ENCODE results near the gene ELMOD1.

The ELMOD1 gene

DNA sequence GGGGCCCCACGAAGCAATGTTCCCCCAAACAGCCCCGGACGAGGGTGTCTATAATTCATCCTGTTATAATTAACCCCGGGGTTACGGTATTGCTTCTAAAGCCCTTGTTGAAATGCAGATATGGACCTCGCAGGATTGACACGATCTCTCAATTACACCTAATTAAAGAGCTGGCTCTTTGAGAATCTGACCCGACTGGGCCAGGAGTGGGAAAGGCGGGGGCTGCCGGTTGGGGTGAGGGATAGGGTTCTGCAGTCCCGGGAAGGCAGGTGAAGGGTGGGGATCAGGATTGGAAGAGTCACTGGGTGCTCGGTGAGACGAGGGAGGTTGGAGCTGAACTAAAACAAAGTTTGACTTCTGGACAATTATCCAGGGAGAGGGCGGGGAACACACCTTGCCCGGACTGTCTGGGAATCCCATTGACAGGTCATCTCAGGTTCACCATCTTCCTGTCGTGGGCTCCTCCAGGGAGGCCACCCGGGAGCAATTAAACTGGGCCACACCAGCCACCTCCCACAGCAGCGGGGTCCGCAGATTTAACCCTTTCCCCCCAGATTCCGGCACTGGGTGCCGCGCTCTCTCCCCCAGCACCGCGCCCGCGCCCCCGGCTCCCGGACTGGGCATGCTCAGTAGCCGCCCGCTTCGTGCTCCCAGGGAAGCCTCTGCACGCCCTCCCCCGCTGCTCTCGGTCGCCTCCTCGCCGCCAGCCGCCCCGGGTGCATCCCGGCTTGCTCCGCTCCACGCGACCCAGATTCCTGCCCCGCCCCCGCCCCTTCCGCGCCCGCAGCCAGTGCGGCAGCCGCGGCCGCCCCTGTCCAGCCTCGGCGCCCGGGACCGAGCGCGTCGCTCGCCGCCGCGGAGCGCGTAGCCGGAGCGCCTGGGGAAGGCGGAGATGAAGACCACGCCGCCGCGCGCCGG, at the start of gene ELMOD1:
Gene ELMOD1, plus strand, starts transcription at position 688 of the 918 bp plus-strand sequence. CDS start 27,043 bp downstream, outside the sequence.
- Histone ChIP-seq H3K9ac (ENCODE audit: low read length) (peak within 1 kb of the TSS; percentile 5), H3K9me3 (ENCODE audit: control insufficient read depth, low read length) (no peaks in the 10 kb centered on the region), H3K4me1 (ENCODE audit: control insufficient read depth, insufficient read depth, low read length) (peaks cover 4% of the 10 kb centered on the region), H3K27me3 (ENCODE audit: control insufficient read depth, insufficient read depth, low read length) (peaks cover 49% of the 10 kb centered on the region), H3K36me3 (ENCODE audit: control insufficient read depth, insufficient read depth, low read length) (no peaks in the 10 kb centered on the region), H3K4me3 (ENCODE audit: low read length) (peak within 1 kb of the TSS; percentile 33)

DNA sequence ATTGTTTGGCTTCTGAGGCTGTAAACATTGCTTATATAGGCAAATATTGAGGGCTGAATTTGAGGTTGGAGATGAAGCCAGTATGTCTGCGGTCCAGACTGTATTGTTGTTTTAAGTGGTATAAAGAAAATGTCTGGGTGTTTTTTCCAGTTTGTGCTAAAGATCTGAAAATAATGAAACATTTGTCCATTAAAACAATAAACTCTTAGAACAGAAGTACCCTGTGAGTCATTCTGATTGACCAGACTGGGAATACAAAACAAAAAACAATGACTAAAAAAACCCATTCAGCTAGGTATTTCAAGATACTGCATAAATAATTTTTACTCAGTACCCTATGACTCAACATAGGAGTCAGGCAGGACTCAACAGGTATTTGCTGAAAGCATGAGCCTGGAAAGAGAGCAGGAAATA, 45.8 kb upstream of the ELMOD1 start:
- Histone ChIP-seq H3K36me3 (ENCODE audit: control insufficient read depth, insufficient read depth, low read length) (no peaks in the 10 kb centered on the region), H3K4me3 (ENCODE audit: low read length) (no peak overlapping the region)

DNA sequence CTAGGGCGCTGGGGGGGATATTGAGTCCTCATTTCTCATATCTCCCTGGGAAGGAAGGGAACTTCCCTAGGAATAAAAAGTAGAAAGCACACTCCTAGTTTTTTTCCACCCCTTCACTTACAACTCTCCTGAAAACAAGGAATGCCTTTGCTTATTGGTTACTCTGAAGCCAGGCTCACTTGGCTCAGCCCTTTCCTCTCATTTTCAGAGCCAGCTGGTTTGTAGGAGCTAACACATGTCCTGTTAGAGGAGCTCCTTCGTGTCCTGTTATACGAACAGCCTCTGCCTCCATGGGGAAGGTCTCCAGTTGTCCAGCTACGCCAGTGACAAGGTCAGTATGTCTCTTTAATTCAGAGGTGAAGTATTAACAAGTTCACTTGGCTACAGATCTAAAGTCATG, 43.0 kb upstream of the ELMOD1 start:
- H3K27me3 ChIP-seq (ENCODE audit: control insufficient read depth, insufficient read depth, low read length) = no peaks in the 10 kb centered on the region
- no peak overlapping the region for H3K9ac ChIP-seq (ENCODE audit: low read length)
- H3K4me3 ChIP-seq (ENCODE audit: low read length) = no peak overlapping the region
- H3K9me3 ChIP-seq (ENCODE audit: control insufficient read depth, low read length) = no peaks in the 10 kb centered on the region
- no peaks in the 10 kb centered on the region for H3K4me1 ChIP-seq (ENCODE audit: control insufficient read depth, insufficient read depth, low read length)
- no peaks in the 10 kb centered on the region for H3K36me3 ChIP-seq (ENCODE audit: control insufficient read depth, insufficient read depth, low read length)

More for the DNA sequence above, 45.8 kb upstream of the ELMOD1 start:
- H3K9ac ChIP-seq (ENCODE audit: low read length) = no peak overlapping the region
- H3K4me1 ChIP-seq (ENCODE audit: control insufficient read depth, insufficient read depth, low read length) = no peaks in the 10 kb centered on the region
- H3K27me3 ChIP-seq (ENCODE audit: control insufficient read depth, insufficient read depth, low read length) = no peaks in the 10 kb centered on the region
- no peaks in the 10 kb centered on the region for H3K9me3 ChIP-seq (ENCODE audit: control insufficient read depth, low read length)

DNA sequence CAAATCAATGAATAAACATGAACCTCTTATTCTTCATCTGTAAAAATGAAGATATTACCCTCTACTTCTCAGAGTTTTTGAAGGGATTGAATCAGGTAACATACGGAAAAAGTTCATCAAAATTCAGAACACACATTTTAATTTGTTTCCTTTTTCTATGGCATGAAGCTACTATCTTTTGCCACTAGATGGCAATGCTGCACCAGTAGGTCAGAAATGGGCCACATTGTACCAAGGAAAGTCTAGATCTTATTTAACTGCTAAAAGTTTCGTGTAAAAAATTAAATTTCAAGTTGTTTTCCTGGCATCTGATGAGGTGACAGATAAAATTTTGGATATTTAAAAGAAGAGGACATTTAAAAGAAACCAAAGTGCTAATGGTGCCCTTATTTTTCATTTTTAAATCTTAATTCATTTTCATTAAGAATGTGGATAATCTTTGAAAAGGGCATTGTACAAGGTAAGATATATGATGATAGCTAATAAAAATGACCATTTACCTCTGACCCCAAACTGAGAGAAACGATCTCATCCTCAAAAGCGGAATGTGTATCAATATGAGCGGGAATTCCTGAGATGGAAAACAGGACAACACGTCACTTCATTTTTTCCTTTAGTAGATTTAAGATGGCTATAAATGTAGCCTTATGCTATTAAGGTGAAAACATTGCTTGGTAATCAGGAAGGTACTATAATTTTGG, 41.5 kb upstream of the ELMOD1 start:
- no peak overlapping the region for H3K4me3 ChIP-seq (ENCODE audit: low read length)
- H3K27me3 ChIP-seq (ENCODE audit: control insufficient read depth, insufficient read depth, low read length) = no peaks in the 10 kb centered on the region
- H3K36me3 ChIP-seq (ENCODE audit: control insufficient read depth, insufficient read depth, low read length) = no peaks in the 10 kb centered on the region
- H3K9ac ChIP-seq (ENCODE audit: low read length) = no peak overlapping the region
- H3K9me3 ChIP-seq (ENCODE audit: control insufficient read depth, low read length) = no peaks in the 10 kb centered on the region
- H3K4me1 ChIP-seq (ENCODE audit: control insufficient read depth, insufficient read depth, low read length) = no peaks in the 10 kb centered on the region

DNA sequence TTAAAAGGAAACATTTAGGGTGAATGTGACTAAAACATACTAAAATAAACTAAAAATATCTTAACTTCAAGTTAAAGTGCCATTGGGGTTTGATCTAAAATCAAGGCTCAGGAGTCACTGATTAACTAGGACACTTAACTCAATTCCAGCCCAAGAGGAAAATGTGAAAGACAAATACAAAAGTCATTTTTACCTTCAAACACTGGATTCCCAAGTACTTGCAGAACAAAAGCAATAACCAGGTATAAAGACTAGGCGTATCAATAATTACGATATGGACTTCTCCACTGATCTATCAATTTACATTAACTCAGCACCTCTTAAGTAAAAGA, 41.0 kb upstream of the ELMOD1 start:
- H3K27me3 ChIP-seq (ENCODE audit: control insufficient read depth, insufficient read depth, low read length) = no peaks in the 10 kb centered on the region
- no peaks in the 10 kb centered on the region for H3K36me3 ChIP-seq (ENCODE audit: control insufficient read depth, insufficient read depth, low read length)
- no peaks in the 10 kb centered on the region for H3K9me3 ChIP-seq (ENCODE audit: control insufficient read depth, low read length)
- H3K9ac ChIP-seq (ENCODE audit: low read length) = no peak overlapping the region
- H3K4me1 ChIP-seq (ENCODE audit: control insufficient read depth, insufficient read depth, low read length) = no peaks in the 10 kb centered on the region
- H3K4me3 ChIP-seq (ENCODE audit: low read length) = no peak overlapping the region

DNA sequence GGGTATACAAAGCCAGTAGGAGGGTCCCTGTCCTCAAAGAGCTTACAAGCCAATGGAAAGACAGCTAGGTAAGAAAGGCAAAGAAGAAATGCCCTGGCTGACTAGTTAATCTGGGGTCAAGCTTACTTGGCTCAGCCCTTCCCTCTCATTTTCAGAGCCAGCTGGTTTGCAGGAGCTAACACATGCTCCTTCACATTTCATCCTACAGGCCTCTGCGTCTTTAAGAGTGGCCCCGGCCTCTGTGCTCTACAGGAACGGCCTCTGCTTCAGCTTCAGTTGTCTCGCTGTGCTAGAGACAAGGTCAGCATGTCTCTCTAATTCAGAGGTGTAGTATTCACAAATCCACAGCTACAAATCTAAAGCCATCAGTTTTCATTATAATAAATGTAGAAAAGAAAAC, 40.6 kb upstream of the ELMOD1 start:
- H3K9ac ChIP-seq (ENCODE audit: low read length) = no peak overlapping the region
- H3K4me3 ChIP-seq (ENCODE audit: low read length) = no peak overlapping the region
- H3K27me3 ChIP-seq (ENCODE audit: control insufficient read depth, insufficient read depth, low read length) = no peaks in the 10 kb centered on the region
- H3K36me3 ChIP-seq (ENCODE audit: control insufficient read depth, insufficient read depth, low read length) = no peaks in the 10 kb centered on the region
- no peaks in the 10 kb centered on the region for H3K4me1 ChIP-seq (ENCODE audit: control insufficient read depth, insufficient read depth, low read length)
- H3K9me3 ChIP-seq (ENCODE audit: control insufficient read depth, low read length) = no peaks in the 10 kb centered on the region

DNA sequence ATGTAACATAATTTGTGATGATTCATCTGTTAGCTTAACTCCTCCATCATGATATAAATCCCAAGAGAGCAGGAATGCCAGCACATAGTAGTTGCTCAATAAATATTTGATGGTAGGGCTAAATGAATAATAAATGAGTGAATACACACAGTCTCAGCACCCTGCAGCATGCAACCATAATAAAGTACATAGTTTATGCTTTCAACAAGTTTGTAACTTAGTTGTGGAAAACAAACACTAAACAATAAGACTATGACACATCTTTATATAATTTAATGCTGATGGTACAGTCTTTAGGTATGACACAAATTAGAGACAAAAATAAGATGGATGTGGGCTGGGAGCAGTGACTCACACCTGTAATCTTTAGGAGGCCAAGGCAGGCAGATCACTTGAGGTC, 29.3 kb upstream of the ELMOD1 start:
- Histone ChIP-seq H3K36me3 (ENCODE audit: control insufficient read depth, insufficient read depth, low read length) (no peaks in the 10 kb centered on the region), H3K9me3 (ENCODE audit: control insufficient read depth, low read length) (no peaks in the 10 kb centered on the region), H3K27me3 (ENCODE audit: control insufficient read depth, insufficient read depth, low read length) (no peaks in the 10 kb centered on the region), H3K9ac (ENCODE audit: low read length) (no peak overlapping the region), H3K4me1 (ENCODE audit: control insufficient read depth, insufficient read depth, low read length) (peaks cover 5% of the 10 kb centered on the region), H3K4me3 (ENCODE audit: low read length) (no peak overlapping the region)

DNA sequence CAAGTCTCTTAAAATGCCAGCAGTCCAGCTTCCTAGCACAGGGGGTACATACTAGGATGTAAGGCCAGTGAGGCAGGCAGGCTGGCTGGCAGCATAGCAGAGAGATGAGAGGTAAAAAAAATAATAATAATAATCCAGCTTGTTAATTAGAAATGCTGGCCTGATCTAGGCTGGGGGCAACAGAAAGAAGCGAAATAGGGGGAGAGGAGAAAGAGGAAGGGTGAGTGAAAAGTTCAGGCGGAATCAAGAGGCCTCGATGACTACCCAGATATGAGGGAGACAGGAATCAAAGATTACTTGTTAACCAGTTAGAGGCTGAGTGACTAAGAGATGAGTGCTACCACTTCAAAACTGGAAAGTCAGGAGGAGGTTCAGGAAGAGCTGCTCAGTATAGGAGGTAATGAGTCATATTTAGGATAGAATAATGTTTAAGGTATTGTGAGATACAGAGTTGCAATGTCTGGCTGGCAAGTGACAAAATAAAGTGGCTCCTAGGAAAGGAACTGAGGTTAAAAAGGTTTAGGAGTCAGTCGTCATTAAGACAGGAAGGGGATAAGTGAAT, 28.2 kb upstream of the ELMOD1 start:
- Histone ChIP-seq H3K27me3 (ENCODE audit: control insufficient read depth, insufficient read depth, low read length) (no peaks in the 10 kb centered on the region), H3K36me3 (ENCODE audit: control insufficient read depth, insufficient read depth, low read length) (no peaks in the 10 kb centered on the region), H3K9me3 (ENCODE audit: control insufficient read depth, low read length) (no peaks in the 10 kb centered on the region), H3K4me3 (ENCODE audit: low read length) (no peak overlapping the region), H3K9ac (ENCODE audit: low read length) (no peak overlapping the region), H3K4me1 (ENCODE audit: control insufficient read depth, insufficient read depth, low read length) (peaks cover 5% of the 10 kb centered on the region)

DNA sequence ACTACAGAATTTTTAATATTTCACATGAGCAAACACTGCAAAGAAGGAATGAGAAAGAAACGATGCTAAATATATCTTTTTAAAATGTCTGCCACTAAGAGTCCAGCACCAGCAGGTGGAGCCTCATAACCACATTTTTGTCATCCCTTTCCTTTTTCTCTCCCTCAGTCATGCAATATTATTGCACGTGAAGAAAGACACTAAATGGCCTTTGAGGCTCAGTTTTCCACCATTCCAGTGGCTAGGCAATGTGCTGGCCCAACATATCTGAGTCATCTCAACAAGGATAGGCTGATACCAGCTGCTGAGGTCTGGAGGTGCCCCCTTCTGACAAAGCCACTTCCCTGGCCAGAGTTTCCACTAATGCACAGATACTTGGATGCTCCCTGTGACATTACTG, 27.2 kb upstream of the ELMOD1 start:
- peaks cover 5% of the 10 kb centered on the region for H3K4me1 ChIP-seq (ENCODE audit: control insufficient read depth, insufficient read depth, low read length)
- H3K27me3 ChIP-seq (ENCODE audit: control insufficient read depth, insufficient read depth, low read length) = no peaks in the 10 kb centered on the region
- no peak overlapping the region for H3K4me3 ChIP-seq (ENCODE audit: low read length)
- no peak overlapping the region for H3K9ac ChIP-seq (ENCODE audit: low read length)
- no peaks in the 10 kb centered on the region for H3K36me3 ChIP-seq (ENCODE audit: control insufficient read depth, insufficient read depth, low read length)
- no peaks in the 10 kb centered on the region for H3K9me3 ChIP-seq (ENCODE audit: control insufficient read depth, low read length)

DNA sequence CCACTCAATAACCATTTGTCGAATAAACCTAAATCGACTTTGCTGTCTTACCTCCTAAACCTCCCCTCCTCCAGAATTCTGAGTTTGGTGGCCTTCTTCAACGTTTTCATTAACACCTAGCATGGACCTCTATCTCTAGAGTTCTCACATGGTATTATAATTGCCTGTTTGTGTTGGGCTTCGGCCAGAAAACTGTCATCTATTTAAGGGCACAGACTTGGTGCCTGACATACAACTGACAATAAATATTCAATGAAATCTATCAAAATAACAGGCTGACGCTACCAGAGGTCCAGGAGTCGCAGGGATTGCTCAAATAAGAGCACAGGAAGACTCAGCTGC, 26.1 kb upstream of the ELMOD1 start:
- Histone ChIP-seq H3K4me1 (ENCODE audit: control insufficient read depth, insufficient read depth, low read length) (peaks cover 5% of the 10 kb centered on the region), H3K9me3 (ENCODE audit: control insufficient read depth, low read length) (no peaks in the 10 kb centered on the region), H3K27me3 (ENCODE audit: control insufficient read depth, insufficient read depth, low read length) (no peaks in the 10 kb centered on the region), H3K36me3 (ENCODE audit: control insufficient read depth, insufficient read depth, low read length) (no peaks in the 10 kb centered on the region), H3K9ac (ENCODE audit: low read length) (peak overlapping the region; percentile 79), H3K4me3 (ENCODE audit: low read length) (peak overlapping the region; percentile 88)

DNA sequence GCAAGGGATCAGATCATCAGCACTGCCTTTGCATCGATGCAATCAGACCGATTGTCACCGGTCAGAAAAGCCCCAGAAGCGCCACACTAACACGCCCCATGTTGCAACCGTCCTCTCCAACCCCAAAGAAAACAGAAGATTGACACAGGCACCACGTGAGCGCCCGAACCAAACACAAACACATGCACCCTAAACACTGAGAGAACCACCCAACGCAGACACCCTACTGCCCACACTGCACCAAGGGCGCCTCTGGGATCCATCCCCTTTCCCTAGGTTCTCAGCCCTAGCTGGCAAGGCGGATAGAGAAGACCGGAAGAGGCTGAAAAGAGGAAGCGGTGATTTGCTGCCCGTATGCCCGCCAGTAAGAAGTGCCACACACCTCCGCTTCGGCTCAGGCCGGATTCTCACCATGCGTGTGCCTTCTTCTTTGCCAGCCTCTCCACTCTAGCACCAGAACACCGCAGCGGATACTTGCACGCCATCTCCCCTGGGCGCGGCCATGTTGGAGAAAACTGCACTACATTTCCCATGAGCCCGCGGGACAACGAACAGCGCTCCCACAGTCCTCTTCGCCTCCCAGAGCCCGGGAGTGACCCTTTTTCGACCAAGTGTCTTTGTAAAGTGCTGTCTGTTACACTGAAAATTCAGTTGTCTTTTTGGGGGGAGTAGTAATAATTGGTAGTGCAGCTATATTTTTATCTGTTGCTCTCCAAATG, 25.6 kb upstream of the ELMOD1 start, which contains the start of gene ALKBH8:
Gene ALKBH8, minus strand, starts transcription at position 517 of the 719 bp plus-strand sequence. CDS start 4,842 bp downstream, outside the sequence.
- H3K4me1 ChIP-seq (ENCODE audit: control insufficient read depth, insufficient read depth, low read length) = peaks cover 5% of the 10 kb centered on the region

More for the DNA sequence above, 25.6 kb upstream of the ELMOD1 start, which contains the start of gene ALKBH8:
- H3K4me3 ChIP-seq (ENCODE audit: low read length) = peak within 1 kb of the TSS; percentile 88
- H3K27me3 ChIP-seq (ENCODE audit: control insufficient read depth, insufficient read depth, low read length) = no peaks in the 10 kb centered on the region
- peak within 1 kb of the TSS; percentile 79 for H3K9ac ChIP-seq (ENCODE audit: low read length)
- no peaks in the 10 kb centered on the region for H3K9me3 ChIP-seq (ENCODE audit: control insufficient read depth, low read length)
- H3K36me3 ChIP-seq (ENCODE audit: control insufficient read depth, insufficient read depth, low read length) = no peaks in the 10 kb centered on the region
